WTC11 (cell line): ENCODE measurements around the gene MYCBP2.

ENCODE experiments used
- CTCF ChIP-seq: fragments of 200-600 bp; IDR thresholded peaks from 2 replicates; pipeline ENCODE4 v1.8.0; 2022; ENCODE audit warnings: antibody characterized with exemption
- GABPB1 ChIP-seq: sonication (generic); formaldehyde crosslinking; IDR thresholded peaks from 2 replicates; pipeline ENCODE4 v1.8.1; 2023; ENCODE audit warnings: mild to moderate bottlenecking, missing genetic modification reagents
- JUN ChIP-seq: sonication (generic); formaldehyde crosslinking; IDR thresholded peaks from 2 replicates; pipeline ENCODE4 v1.8.0; 2023; ENCODE audit warnings: mild to moderate bottlenecking, missing genetic modification reagents
- NR3C1 ChIP-seq: sonication (generic); formaldehyde crosslinking; conservative IDR thresholded peaks from 2 replicates; pipeline ENCODE4 v1.8.1; 2023; ENCODE audit warnings: low read depth, mild to moderate bottlenecking, missing genetic modification reagents
- TEAD4 ChIP-seq: sonication (generic); formaldehyde crosslinking; IDR thresholded peaks from 2 replicates; pipeline ENCODE4 v1.8.0; 2022; ENCODE audit warnings: mild to moderate bottlenecking, missing genetic modification reagents

GRCh38 chr13:77168237-77168636 is 158.7 kb downstream of the MYCBP2 start:
- TF ChIP-seq GABPB1 (CRISPR knock-in tag) (no peak), NR3C1 (CRISPR knock-in tag) (no peak), JUN (CRISPR knock-in tag) (no peak), CTCF (no peak), TEAD4 (CRISPR knock-in tag) (no peak)
